ENCODE measurements around the gene CEBPB.
A peak's percentile ranks its signal among the peaks of the same experiment; 100 is the strongest.
"Not testable (repeated sequence)": the region's sequence is repeated elsewhere in the genome, so short reads cannot be mapped to it uniquely, and the experiment has no call there.

Gene CEBPB

GRCh38 chr20:50169329-50169823, 21.3 kb upstream of the CEBPB start:
- DNase-seq (ENCODE audit: low read depth in 2 of 2), result peak; percentile 49 to 75

GRCh38 chr20:50170549-50171220, 19.9 kb upstream of the CEBPB start:
- no peak for DNase-seq (ENCODE audit: low read depth in 2 of 2)

- no peak for DNase-seq (ENCODE audit: low read depth in 2 of 2)
These were observed 18.1 kb upstream of the CEBPB start for GRCh38 chr20:50172347-50173013.

GRCh38 chr20:50174456-50174855, 16.2 kb upstream of the CEBPB start:
- DNase-seq (ENCODE audit: low read depth in 2 of 2), result no peak

GRCh38 chr20:50175938-50176933, 14.4 kb upstream of the CEBPB start:
- no peak for DNase-seq (ENCODE audit: low read depth in 2 of 2)

GRCh38 chr20:50178672-50179071, 12.0 kb upstream of the CEBPB start:
- not testable (repeated sequence) for DNase-seq (ENCODE audit: low read depth in 2 of 2)

GRCh38 chr20:50181344-50181743, 9.3 kb upstream of the CEBPB start:
- DNase-seq (ENCODE audit: low read depth in 2 of 2), result no peak

GRCh38 chr20:50182346-50182745, 8.3 kb upstream of the CEBPB start:
- DNase-seq (ENCODE audit: low read depth in 2 of 2), result no peak

GRCh38 chr20:50185426-50185825, 5.2 kb upstream of the CEBPB start:
- no peak for DNase-seq (ENCODE audit: low read depth in 2 of 2)

- DNase-seq (ENCODE audit: low read depth in 2 of 2), result peak; percentile 79 to 96
These were observed 4.3 kb upstream of the CEBPB start for GRCh38 chr20:50186151-50186885.

GRCh38 chr20:50186987-50187402, 3.6 kb upstream of the CEBPB start:
- no peak for DNase-seq (ENCODE audit: low read depth in 2 of 2)

GRCh38 chr20:50187403-50188051, 3.1 kb upstream of the CEBPB start:
- DNase-seq (ENCODE audit: low read depth in 2 of 2), result no peak

- no peak for DNase-seq (ENCODE audit: low read depth in 2 of 2)
These were observed 2.3 kb upstream of the CEBPB start for GRCh38 chr20:50188287-50188688.

GRCh38 chr20:50188879-50189680, 1.6 kb upstream of the CEBPB start:
- DNase-seq (ENCODE audit: low read depth in 2 of 2), result no peak

GRCh38 chr20:50189681-50190250, 864 bp upstream of the CEBPB start:
- DNase-seq (ENCODE audit: low read depth in 2 of 2), result no peak

GRCh38 chr20:50191065-50191543, 474 bp downstream of the CEBPB start:
- peak; percentile 38 to 54 for DNase-seq (ENCODE audit: low read depth in 2 of 2)

- peak in 1 of 2 donors; percentile 32 for DNase-seq (ENCODE audit: low read depth in 2 of 2)
These were observed 1.1 kb downstream of the CEBPB start for GRCh38 chr20:50191544-50192363.

GRCh38 chr20:50192364-50193198, 2.0 kb downstream of the CEBPB start:
- peak; percentile 70 to 73 for DNase-seq (ENCODE audit: low read depth in 2 of 2)
